Jurkat, Clone E6-1 (cell line): ENCODE data around the gene NYAP2.
A peak's percentile ranks its signal among the peaks of the same experiment; 100 is the strongest.

Source experiments
- DNase-seq: peaks from one replicate; pipeline ENCODE4 v3.0.0-alpha.2; 2011; ENCODE audit warnings: low read depth, low spot score
- H3K4me3 ChIP-seq: 2 replicates; pipeline ENCODE4 v1.5.1; 2011; ENCODE audit warnings: mild to moderate bottlenecking, low read length, control low read depth, moderate library complexity

Gene NYAP2

DNA sequence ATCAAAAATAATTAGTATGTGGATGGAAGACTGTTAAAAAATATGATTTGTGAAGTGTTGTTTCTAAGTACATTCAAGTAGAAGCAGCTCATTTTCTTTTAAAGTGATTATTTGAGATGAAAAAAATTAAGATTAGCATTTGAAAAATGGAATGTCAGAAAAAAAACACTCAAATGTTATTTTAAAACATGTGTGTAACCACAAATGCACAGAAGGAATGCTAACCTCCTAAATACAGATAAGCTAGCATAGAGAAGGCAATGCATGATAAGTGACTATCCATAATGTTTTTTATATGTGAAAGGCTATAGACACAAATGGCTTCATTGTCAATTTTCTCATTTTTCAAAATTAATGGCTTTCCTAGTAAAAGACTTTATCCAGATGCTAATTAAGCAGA lies 198.9 kb downstream of the NYAP2 start:
- no peak overlapping the region for H3K4me3 ChIP-seq
- no peak for DNase-seq

DNA sequence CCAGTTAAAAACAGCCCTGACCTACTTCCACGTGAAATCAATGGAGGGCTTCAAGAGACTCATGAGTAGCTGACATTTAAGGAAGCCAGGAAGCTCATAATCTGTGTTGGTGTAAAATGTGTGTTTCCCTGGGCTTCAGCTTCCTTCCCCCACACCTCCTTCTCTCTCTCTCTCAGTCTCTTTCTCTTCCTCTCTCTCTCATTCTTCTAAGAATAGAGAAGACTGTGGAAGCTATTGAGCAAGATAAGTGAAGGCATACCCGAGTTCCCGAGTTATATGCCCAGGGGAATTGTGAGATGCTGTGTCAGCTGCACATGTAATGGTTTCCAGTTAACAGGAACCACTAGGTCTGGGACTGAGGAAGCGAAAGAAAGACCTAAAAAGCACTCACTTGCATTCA lies 199.4 kb downstream of the NYAP2 start:
- no peak overlapping the region for H3K4me3 ChIP-seq
- no peak for DNase-seq

DNA sequence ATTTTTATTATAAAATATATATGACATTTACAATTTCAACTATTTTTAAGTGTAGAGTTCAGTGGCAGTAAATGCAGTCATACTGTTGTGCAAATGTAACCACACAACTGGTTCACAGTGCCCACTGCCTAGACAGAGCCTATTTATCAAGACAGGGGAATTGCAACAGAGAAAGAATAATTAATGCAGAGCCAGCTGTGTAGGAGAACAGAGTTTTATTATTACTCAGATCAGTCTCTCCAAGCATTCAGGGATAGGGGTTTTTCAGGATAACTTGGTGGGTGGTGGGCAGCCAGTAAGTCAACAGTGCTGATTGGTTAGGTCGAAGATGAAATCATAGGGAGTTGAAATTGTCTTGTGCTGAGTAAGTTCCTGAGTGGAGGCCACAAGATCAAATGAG lies 200.3 kb downstream of the NYAP2 start:
- no peak overlapping the region for H3K4me3 ChIP-seq
- DNase-seq = no peak

DNA sequence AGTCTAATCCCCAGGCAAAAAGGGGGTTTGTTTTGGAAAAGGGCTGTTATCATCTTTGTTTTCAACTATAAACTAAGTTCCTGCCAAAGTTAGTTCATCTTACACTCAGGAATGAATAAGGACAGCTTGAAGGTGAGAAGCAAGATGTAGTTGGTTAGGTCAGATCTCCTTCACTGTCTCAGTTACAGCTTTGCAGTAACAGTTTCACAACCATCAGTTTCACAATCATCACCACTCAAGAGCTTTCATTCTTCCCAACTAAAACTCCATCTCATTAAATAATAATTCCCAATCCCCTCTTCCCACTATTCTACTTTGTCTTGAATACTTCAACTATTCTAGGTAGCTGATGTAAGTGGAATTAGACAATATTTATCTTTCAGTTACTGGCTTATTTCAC lies 200.9 kb downstream of the NYAP2 start:
- no peak overlapping the region for H3K4me3 ChIP-seq
- no peak for DNase-seq

DNA sequence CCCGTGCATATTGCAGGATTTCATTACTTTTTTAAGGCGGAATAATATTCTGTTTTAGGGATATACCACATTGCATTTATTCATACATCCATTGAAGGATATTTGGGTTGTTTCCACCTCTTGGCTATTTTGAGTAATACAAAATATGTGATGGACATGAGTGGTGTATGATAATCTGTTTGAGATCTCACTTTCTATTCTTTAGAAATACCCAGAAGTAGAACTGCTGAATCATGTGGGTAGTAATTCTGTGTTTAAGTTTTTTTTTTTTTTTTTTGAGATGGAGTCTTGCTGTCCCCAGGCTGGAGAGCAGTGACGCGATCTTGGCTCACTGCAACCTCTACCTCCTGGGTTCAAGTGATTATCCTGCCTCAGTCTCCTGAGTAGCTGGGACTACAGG lies 201.4 kb downstream of the NYAP2 start:
- no peak for DNase-seq
- no peak overlapping the region for H3K4me3 ChIP-seq

DNA sequence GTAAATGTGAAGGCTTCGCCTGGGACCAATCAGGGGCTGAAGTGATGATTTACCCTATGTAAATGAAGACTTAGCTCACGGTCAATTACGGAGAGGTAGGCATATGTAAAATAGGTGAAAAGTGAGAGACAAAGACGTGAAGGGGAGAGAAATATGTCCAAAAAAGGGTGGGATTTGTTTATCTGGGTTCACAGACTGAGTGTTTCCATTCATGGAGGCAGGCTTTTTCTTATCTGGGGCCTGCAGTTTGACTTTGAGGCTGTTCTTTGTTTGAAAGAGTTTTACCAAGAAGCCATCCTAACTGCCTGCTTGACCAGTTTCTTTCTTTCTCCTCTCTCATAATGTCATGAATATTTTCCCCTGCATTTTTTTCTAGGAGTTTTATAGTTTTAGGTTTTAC lies 202.7 kb downstream of the NYAP2 start:
- DNase-seq = no peak

DNA sequence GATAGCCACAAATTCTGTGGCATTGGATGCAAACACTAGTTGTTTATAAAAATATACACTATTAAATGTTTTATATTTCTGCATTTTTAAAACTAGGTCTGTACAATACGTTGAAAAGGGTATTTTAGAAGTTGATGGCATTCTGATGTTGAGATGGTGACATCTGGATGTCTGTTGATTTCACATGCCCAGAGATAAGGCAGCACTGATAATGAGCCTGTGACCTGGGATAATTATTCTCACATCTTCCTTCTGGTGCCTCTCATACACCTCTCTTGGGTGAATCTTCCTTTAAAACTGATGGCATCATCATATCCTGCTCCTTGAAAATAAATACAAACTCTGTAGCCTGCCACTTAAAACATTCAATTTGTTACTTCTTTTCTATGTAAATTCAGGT lies 208.6 kb downstream of the NYAP2 start:
- H3K4me3 ChIP-seq = no peak overlapping the region
- DNase-seq = no peak

More for the DNA sequence above, 202.7 kb downstream of the NYAP2 start:
- H3K4me3 ChIP-seq = no peak overlapping the region

DNA sequence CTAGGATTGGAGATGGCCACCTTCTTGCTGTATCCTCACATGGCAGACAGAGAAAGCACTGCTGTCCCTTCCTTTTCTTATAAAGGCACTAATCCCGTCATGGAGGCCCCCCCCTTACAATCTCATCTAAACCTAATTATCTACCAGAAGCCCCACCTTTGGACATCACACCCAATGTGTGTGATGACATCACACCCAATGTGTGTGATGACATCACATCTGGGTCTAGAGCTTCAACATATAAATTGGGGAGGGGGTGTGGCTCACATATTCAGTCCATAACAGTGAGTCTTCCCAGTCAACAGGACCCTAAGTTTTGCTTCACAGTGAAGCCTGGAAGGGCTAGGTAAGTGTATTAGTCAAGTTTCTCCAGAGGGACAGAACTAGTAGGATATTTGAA lies 213.1 kb downstream of the NYAP2 start:
- no peak for DNase-seq
- no peak overlapping the region for H3K4me3 ChIP-seq

DNA sequence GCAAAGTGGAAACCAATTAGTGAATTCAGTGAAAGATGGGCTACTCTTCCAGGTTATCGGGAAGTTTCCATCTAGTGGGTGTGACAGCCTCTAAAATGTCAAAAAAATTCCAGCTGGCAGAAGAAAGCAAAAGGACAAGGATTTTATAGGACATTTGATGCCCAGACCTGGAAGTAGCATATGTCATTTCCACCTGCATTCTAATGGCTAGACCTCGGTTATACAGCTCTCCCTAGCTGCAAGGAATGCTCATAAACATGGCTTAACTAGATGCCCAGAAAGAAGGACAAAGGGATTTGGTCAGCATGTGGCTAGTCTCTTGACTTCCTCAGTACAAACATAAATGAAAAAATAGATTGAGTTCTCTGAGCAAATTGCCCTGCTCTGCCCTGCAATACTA lies 215.4 kb downstream of the NYAP2 start:
- H3K4me3 ChIP-seq = no peak overlapping the region
- DNase-seq = no peak

DNA sequence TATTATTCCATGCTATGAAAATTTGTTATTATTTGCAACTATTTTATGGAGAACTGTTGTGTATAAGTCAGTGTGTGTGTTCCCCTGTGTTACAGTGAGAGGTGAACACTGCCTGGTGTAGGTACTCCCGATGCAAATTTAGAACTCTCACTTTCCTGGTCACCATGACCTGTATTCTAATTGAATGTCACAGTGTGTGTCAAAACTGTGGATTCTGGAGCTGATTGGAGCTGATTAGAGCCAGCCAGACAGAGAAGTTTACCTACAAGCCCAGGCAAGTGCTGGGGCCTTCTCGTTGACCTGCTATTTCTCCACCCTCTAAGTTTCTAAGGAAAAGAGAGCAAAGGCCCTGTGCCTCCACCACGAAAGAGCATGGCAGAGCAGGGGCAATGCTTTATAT lies 216.0 kb downstream of the NYAP2 start:
- H3K4me3 ChIP-seq = no peak overlapping the region
- DNase-seq = no peak

DNA sequence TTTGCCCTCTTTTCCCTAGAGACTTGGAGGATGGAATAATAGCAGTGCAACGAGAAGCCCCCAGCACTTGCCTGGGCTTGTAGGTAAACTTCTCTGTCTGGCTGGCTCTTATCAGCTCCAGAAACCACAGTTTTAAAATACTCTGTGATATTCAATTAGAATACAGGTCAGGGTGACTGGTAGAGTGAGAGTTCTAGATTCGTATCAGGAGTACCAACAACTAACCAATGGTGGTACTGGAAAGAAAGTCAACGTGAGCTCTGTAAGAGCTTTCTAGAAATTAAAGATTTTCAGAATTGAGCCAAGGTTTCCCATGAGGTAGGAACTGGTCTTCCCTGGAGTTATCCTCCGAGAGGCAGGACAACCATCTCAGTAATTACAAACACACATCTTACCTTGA lies 216.9 kb downstream of the NYAP2 start:
- H3K4me3 ChIP-seq = no peak overlapping the region
- no peak for DNase-seq

DNA sequence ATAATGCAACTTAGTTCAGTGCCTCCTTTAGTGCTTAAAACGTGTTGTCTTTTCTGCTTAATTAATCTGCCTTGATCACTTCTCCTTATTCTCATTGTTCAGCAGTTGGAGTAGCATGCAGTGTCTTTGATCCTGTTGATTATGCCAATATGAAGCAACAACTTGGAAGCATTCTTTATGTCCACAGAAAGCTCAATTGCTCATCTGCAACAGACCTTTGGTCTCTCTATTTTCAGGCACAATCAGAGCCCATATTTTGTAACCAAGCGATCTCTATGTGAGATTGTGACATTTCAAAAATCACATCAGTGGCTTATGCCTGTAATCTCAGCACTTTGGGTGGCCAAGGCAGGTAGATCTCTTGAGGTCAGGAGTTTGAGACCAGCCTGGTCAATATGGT lies 217.3 kb downstream of the NYAP2 start:
- DNase-seq = no peak
- no peak overlapping the region for H3K4me3 ChIP-seq

DNA sequence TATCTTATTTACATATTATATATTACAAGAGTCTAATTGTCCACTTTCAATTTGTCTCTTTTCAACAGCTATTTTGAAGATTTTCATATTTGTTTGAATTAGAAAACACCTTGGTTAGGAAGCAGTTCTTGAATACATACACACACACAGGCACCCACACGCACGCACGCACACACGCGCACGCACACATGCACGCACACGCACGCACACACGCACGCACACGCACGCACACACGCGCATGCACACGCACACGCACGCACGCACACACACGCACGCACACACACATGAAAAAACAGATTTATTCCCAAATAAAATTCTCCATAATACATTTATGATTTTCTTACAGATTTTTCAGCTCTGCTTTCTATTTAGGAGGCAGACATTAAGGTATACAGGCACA lies 220.7 kb downstream of the NYAP2 start:
- no peak overlapping the region for H3K4me3 ChIP-seq
- DNase-seq = no peak

DNA sequence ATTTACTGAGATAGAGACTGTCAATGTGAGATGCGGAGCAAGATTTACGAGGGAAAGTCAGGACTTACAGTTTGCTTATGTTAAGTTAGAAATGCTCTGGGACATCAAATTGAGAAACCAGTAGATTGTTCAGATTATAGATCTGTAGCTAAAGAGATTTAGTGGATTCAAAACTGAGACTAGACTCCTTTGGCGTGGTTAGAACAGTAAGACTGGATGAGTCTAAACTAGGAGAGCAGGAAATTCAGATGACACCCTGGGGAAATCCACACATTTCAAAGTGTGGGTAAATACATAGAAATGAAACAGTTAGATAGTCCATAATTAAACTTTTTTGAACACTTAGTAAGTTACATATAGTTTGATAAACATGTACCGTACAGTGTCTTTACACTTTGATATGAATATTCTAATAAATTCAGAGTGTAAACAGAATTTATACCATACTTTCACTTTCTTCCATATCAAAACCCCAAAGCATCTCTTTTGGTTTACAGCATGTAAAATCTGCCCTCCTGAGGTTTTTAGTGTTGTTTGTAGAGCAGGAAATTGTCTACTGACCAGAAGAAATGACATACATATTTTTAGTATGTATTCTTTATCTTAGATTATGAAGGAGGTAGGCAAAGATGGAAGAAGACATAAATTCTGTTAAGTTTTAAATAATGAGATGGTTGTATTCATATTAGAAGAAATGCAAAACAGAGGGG lies 231.5 kb downstream of the NYAP2 start:
- no peak for DNase-seq
- no peak overlapping the region for H3K4me3 ChIP-seq

DNA sequence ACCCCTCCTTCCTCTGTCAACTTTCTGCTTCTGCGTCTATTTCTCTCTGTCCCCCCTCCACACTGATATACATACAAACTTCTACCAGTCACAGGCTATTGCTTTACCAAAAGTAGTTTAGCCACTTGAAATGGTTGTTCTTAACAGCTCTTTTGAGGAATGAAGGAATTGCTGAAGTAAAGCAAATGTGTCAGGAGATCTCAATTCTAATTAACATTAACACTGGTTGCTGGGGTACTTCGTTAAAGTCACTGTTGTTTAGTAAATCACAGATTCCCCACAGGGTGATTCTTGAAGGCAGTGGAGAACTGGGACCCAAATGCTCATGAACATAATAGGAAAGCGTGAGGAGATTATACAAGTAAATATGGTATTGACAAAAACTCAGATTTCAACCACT lies 232.8 kb downstream of the NYAP2 start:
- DNase-seq = no peak
- H3K4me3 ChIP-seq = no peak overlapping the region

DNA sequence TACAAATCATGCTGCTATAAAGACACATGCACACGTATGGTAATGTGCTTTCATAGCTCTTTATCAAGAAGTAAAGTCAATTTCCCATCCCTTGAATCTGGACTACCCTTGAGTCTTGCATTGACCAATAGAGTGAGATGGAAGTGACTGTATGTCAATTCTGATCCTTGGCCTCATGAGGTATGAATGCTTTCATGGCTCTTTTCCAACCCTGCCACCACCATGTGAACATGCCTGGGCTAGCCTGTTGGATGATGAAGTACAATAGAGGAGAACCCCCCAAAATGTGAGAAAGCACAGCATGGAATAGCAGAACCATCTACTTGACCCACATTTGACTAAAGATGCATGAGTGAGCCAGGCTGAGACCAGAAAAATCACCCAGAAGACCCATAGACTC lies 237.0 kb downstream of the NYAP2 start:
- H3K4me3 ChIP-seq = no peak overlapping the region
- DNase-seq = no peak

DNA sequence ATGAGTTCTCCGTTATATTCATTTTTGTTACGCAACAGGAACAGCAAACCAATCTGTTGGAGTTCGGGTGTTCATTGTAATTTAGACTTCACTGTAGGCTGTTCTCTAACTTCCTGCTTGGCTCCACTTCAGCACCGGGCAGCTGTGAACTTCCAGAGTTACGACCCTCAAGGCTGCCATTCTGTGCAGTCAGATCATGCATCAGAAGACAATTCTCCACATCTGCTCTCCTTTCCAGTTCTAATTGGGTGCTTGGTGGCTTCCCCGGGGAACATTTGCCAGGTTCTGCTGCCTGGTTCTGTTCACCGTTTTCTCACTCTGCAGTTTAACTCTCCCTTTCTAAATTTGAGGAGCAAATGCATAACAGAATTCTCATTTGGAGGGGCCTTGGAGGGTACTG lies 237.7 kb downstream of the NYAP2 start:
- H3K4me3 ChIP-seq = no peak overlapping the region
- no peak for DNase-seq

DNA sequence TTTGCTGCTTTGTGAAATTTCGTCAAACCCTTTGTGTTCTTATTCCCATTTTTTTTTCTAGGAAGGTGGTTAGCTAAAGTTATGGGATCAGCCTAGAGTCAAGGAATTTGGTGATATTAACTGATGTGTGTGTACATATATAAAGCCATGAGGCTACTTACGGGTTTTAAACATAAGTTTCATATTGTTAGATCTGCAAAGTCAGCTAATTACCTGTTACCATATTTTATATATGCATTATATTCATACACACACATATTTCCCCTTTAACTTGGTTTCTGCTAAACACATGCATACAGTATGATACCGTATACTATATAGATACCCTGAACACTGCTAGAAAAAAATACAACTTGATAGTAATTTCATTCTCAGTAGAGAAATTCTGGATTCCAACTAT lies 241.0 kb downstream of the NYAP2 start:
- DNase-seq = no peak
- H3K4me3 ChIP-seq = no peak overlapping the region

DNA sequence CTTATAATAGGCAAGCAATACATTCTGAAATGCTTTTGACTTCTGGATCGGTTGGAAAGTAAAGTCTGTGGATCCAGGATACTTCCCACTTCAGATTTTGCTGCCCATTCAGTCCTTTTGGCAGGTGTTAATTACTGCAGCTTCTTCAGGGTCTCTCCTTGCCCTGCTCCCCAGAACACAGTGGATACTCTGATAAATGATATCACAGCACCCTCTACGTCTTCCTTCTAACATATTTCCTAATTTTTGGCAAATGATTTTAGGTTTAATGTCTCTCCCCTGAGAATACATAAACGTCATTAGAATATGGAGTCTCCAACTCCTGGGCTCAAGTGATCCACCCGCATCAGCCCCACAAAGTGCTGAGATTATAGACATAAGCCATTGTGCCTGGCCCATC lies 249.8 kb downstream of the NYAP2 start:
- no peak for DNase-seq
- no peak overlapping the region for H3K4me3 ChIP-seq

DNA sequence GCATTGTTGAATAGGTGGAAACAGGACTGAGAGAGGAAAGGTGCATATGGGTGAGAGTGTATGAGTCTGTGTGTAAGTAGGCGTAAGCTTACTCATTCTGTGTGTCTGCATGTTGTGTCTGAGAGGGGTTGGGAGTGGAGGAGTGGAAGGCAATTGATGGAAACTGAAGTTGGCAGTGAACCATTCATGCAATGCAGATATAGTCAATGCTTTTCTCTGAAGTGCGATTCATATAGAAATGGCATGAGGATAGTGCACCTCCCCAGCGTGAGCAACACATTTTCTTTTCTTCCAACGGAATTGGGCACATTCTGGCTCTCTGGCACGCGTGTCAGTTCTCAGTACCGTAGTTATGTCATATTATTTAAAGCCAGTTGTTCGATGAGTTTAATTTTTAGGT lies 250.5 kb downstream of the NYAP2 start:
- H3K4me3 ChIP-seq = no peak overlapping the region
- no peak for DNase-seq

DNA sequence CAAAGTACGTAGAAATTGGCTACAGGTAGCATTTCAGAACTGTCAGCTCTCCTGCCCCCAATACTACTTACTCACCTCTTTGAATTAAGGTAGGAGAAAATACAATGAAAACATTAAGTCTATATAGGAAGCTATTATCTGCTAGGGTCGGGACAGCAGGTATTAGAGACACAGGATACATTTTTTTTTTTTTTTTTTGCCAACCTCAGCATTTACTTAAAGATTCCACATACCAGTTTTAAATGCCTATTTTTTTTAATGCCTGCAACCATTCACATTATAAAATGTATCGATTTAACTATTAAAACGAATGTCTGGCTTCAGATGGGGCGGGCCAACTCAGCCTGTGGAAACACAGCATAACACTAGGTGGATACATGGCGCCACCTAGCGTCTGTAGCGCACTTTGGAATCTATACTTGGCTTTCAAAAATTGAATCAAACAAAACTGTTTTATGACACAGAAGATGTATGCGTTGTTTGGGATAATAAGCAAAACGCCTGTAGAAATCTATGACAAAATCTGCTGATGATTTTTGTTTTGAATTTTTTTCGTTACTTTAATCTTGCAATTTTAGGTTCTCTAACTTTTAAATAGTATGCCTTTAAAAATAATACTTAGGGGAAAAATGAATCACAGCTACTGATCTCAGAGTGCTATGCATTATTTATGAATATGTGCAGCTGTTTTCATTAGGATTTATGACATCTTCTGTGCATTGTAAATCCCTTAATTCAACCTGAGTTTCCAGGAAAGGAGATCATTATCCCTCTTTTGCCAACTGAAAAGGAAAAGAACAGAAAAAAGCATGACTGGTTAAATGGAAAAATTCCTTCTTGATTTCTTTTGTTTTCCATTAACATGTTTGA lies 261.0 kb downstream of the NYAP2 start:
- peak; percentile 52 for DNase-seq
- H3K4me3 ChIP-seq = no peak overlapping the region
